GM12878 (cell line): Measurements from ENCODE around the gene ELMO3. TPM values are rescaled to one million over a fixed set of nuclear protein-coding genes. Genes with fewer than 3 reads are reported as not detected.

Experiments
- ATAC-seq: fragments of 200-7000 bp; cut with Tn5 transposase; 3 replicates; pipeline ENCODE4 v1.9.1; 2020; ENCODE audit warnings: mild to moderate bottlenecking, moderate library complexity
- BruUV-seq: library from RNA; stranded (reverse); fragments of 400-500 nt; replicated peaks from 2 replicates; lab custom pipeline; 2021; lab: Mats Ljungman, UMichigan
- CTCF ChIA-PET: fragments of 300-600 bp; sonication (Branson Sonifier 250); formaldehyde crosslinking; extraction: SDS; loops from one replicate; lab custom pipeline; 2021; ENCODE audit warnings: inconsistent platforms; lab: Yijun Ruan, JAX
- POLR2A ChIA-PET: fragments of 350-600 bp; formaldehyde crosslinking; extraction: SDS; loops from one replicate; lab custom pipeline; 2021; ENCODE audit warnings: inconsistent platforms; lab: Charles Lee
- RAD21 ChIA-PET: fragments of 300-600 bp; sonication (Branson Sonifier 250); formaldehyde crosslinking; loops from one replicate; lab custom pipeline; 2023; ENCODE audit warnings: antibody characterized with exemption; ENCODE audit not compliant: unreplicated experiment; lab: Charles Lee
- SMC1A ChIA-PET: fragments of 300-600 bp; sonication (Branson Sonifier 250); formaldehyde crosslinking; loops from one replicate; lab custom pipeline; 2023; ENCODE audit not compliant: unreplicated experiment, uncharacterized antibody; lab: Charles Lee
- DNase-seq: peaks from one replicate; pipeline ENCODE4 v3.0.0-alpha.2; 2011; ENCODE audit warnings: low read depth, low spot score
- FAIRE-seq: peaks from 3 replicates; lab custom pipeline; 2011; peaks lifted over from hg19 to GRCh38; lab: Jason Lieb, UNC
- H2AFZ ChIP-seq: 2 replicates; pipeline ENCODE4 v1.6.0; 2011; ENCODE audit warnings: low read depth, low read length, control low read depth; ENCODE audit not compliant: control insufficient read depth
- H3K27ac ChIP-seq: 2 replicates; pipeline ENCODE4 v1.5.1; 2011; ENCODE audit warnings: control low read depth; ENCODE audit not compliant: control insufficient read depth, insufficient read depth
- H3K27me3 ChIP-seq, 2 experiments: replicated peaks in 1 of 2; 2 replicates each; pipeline versions ENCODE4 v1.6.0 to v1.6.1; 2011; ENCODE audit warnings: low read length in 1 of 2; ENCODE audit not compliant: control insufficient read depth in 2 of 2, insufficient read depth in 2 of 2
- H3K36me3 ChIP-seq, 2 experiments: 2 replicates each; pipeline ENCODE4 v1.5.1; 2011; ENCODE audit warnings: low read length in 1 of 2; ENCODE audit not compliant: control insufficient read depth in 2 of 2, insufficient read depth in 2 of 2
- H3K4me1 ChIP-seq: 2 replicates; pipeline ENCODE4 v1.6.1; 2011; ENCODE audit warnings: mild to moderate bottlenecking, low read length, moderate library complexity, mixed read lengths; ENCODE audit not compliant: control insufficient read depth, insufficient read depth
- H3K4me2 ChIP-seq: 2 replicates; pipeline ENCODE4 v1.6.0; 2011; ENCODE audit warnings: control low read depth; ENCODE audit not compliant: control insufficient read depth, insufficient read depth
- H3K4me3 ChIP-seq: fragments of 200-600 bp; sonication (generic); 2 replicates; pipeline ENCODE4 v1.5.1; 2016
- H3K79me2 ChIP-seq: 2 replicates; pipeline ENCODE4 v1.6.0; 2011; ENCODE audit warnings: low read length; ENCODE audit not compliant: control insufficient read depth, insufficient read depth
- H3K9ac ChIP-seq: 2 replicates; pipeline ENCODE4 v1.8.0; 2011; ENCODE audit warnings: low read length, control low read depth, mixed read lengths; ENCODE audit not compliant: control insufficient read depth, insufficient read depth
- H3K9me3 ChIP-seq: replicated peaks from 3 replicates; pipeline ENCODE4 v1.5.1; 2011; ENCODE audit warnings: mild to moderate bottlenecking, low read length; ENCODE audit not compliant: control insufficient read depth, insufficient read depth
- H4K20me1 ChIP-seq: 2 replicates; pipeline ENCODE4 v1.6.0; 2011; ENCODE audit not compliant: control insufficient read depth, insufficient read depth
- ASH2L ChIP-seq: fragments of 300-600, 200-600 bp; sonication (generic); IDR thresholded peaks from 2 replicates; pipeline ENCODE4 v1.6.1; 2017; ENCODE audit warnings: low read depth, mild to moderate bottlenecking, borderline replicate concordance
- CHD4 ChIP-seq: fragments of 200-600 bp; sonication (generic); IDR thresholded peaks from 2 replicates; pipeline ENCODE4 v1.6.1; 2016; ENCODE audit warnings: mild to moderate bottlenecking
- CREM ChIP-seq: IDR thresholded peaks from 2 replicates; pipeline ENCODE4 v1.6.1; 2014; ENCODE audit warnings: antibody characterized with exemption, low read depth
- FOXM1 ChIP-seq: IDR thresholded peaks from 2 replicates; pipeline ENCODE4 v1.6.1; 2012; ENCODE audit warnings: low read depth, mild to moderate bottlenecking, inconsistent platforms, low read length, moderate library complexity
- HDAC6 ChIP-seq: fragments of 200-600 bp; sonication (generic); IDR thresholded peaks from one replicate; pipeline ENCODE4 v1.8.0; 2017; ENCODE audit warnings: antibody characterized with exemption; ENCODE audit not compliant: unreplicated experiment
- MYB ChIP-seq: fragments of 150-350 bp; IDR thresholded peaks from 2 replicates; pipeline ENCODE4 v1.6.1; 2014; ENCODE audit warnings: mild to moderate bottlenecking, low read depth, low read length, borderline replicate concordance
- NKRF ChIP-seq: fragments of 450-650 bp; conservative IDR thresholded peaks from 2 replicates; pipeline ENCODE4 v1.6.1; 2017; ENCODE audit warnings: mild to moderate bottlenecking, moderate library complexity
- POLR2AphosphoS5 ChIP-seq: IDR thresholded peaks from 2 replicates; pipeline ENCODE4 v1.6.1; 2011; ENCODE audit warnings: mild to moderate bottlenecking, low read length, inconsistent platforms
- POU2F2 ChIP-seq: IDR thresholded peaks from 3 replicates; pipeline ENCODE4 v1.6.1; 2011; ENCODE audit warnings: low read depth, mild to moderate bottlenecking, low read length, borderline replicate concordance
- RB1 ChIP-seq: fragments of 450-650 bp; formaldehyde crosslinking; IDR thresholded peaks from 2 replicates; pipeline ENCODE4 v1.6.1; 2017; ENCODE audit warnings: mild to moderate bottlenecking, borderline replicate concordance
- RCOR1 ChIP-seq: conservative IDR thresholded peaks from 2 replicates; pipeline ENCODE4 v1.6.1; 2012; ENCODE audit warnings: low read depth, low read length, improper control_type of control experiment
- SIN3A ChIP-seq: IDR thresholded peaks from 2 replicates; pipeline ENCODE4 v1.6.1; 2012; ENCODE audit warnings: low read depth, low read length, improper control_type of control experiment
- SMARCA5 ChIP-seq: fragments of 450-650 bp; IDR thresholded peaks from 2 replicates; pipeline ENCODE4 v1.6.1; 2017; ENCODE audit warnings: mild to moderate bottlenecking
- ZNF24 ChIP-seq: fragments of 450-650 bp; IDR thresholded peaks from 2 replicates; pipeline ENCODE4 v1.6.1; 2017; ENCODE audit warnings: antibody characterized with exemption, mild to moderate bottlenecking
- WGBS: methylation state at CpG from one replicate; pipeline ENCODE4 v1.1.6; 2016; ENCODE audit warnings: low lambda C conversion rate; ENCODE audit not compliant: insufficient replicate concordance, insufficient coverage; ENCODE audit errors: missing lambda C conversion rate; 5-methylcytosine and 5-hydroxymethylcytosine counted together
- in situ Hi-C: fragments of 300-500 bp; cut with MboI; formaldehyde crosslinking; loops from 9 replicates; pipeline ENCODE4 v1.14.3; 2018; ENCODE audit warnings: mixed read lengths
- intact Hi-C: fragments of 100-400 bp; cut with micrococcal nuclease; formaldehyde crosslinking; loops from one replicate; pipeline ENCODE4 v1.14.2; 2022; ENCODE audit not compliant: unreplicated experiment
- polyA plus RNA-seq, 11 experiments: library from polyadenylated mRNA; depleted of rRNA in 4 of 11; unstranded in 6 of 11; stranded (reverse) in 5 of 11; fragments of >200 nt; fragmentation: Nextera tagmentation in 4 of 11; fragmentation: Illumina TruSeq in 1 of 11; extraction: Ambion mirVana in 4 of 11; extraction: Trizol in 1 of 11; gene quantifications; 1 replicate in 1 of 11; 2 replicates in 10 of 11; pipeline versions ENCODE4 v1.2.1 to v1.2.3, GENCODE V29; 2011 to 2016; ENCODE audit warnings: inconsistent platforms in 2 of 11, missing spikeins in 2 of 11, low read depth in 1 of 11
- total RNA-seq, 4 experiments: library from RNA; depleted of rRNA in 3 of 4; stranded (reverse); fragments of >200 nt in 3 of 4; fragmentation: Illumina TruSeq in 1 of 4; extraction: Trizol in 1 of 4; gene quantifications; 2 replicates each; pipeline versions ENCODE4 v1.2.1 to v1.2.3, GENCODE V29; 2013 to 2021
- TF ChIP-seq, protein P1 (sequence below): fragments of 450-650 bp; IDR thresholded peaks from 2 replicates; pipeline ENCODE4 v1.6.1; 2017; ENCODE audit warnings: low read depth, mild to moderate bottlenecking, moderate library complexity

The ELMO3 gene
- total and polyA plus RNA-seq, 10 of the 15 experiments (the other 5 are each of a cell fraction or from before 2014, with no cell fraction given): 0.05 to 4.7 (median 0.96) TPM; not detected in 1

GRCh38 chr16:67183284-67183626, 15.7 kb upstream of the ELMO3 start:
- ChIA-PET RAD21 (interaction anchor here (0.6 to 2.0 kb wide), 5 partner anchors 22 to 176 kb away, joined by 3 to 6 read pairs (median 3); no protein-coding TSS in a partner anchor), SMC1A (interaction anchor here (0.8 to 1.2 kb wide), 4 partner anchors 10 to 165 kb away, joined by 3 to 4 read pairs (median 4); partner anchors contain the start of gene B3GNT9), CTCF (interaction anchor here (1.0 to 3.2 kb wide), 7 partner anchors 13 to 224 kb away, joined by 3 to 28 read pairs (median 3); partner anchors contain the start of genes FBXL8, NOL3 and TRADD), POLR2A (interaction anchor here (0.5 to 1.6 kb wide), 4 partner anchors 20 to 90 kb away, joined by 3 to 5 read pairs (median 4); partner anchors contain the start of gene FHOD1)
- peak overlapping the region; percentile 83 for H2AFZ ChIP-seq
- intact Hi-C loops: no loop called here
- no peaks in the 10 kb centered on the region for H3K9me3 ChIP-seq
- H3K27ac ChIP-seq: peak overlapping the region; percentile 84
- no peak for DNase-seq
- H3K4me1 ChIP-seq: peaks cover 6% of the 10 kb centered on the region
- H3K36me3 ChIP-seq: no peaks in the 10 kb centered on the region
- WGBS: 0% methylated on average over 11 of the region's 11 CpGs
- no TSS peak for BruUV-seq
- peaks cover 0 to 3% of the 10 kb centered on the region in 2 experiments; a peak in 2 of 4 replicates for H3K27me3 ChIP-seq
- H3K9ac ChIP-seq: peak overlapping the region; percentile 59
- peak overlapping the region; percentile 76 for H3K4me3 ChIP-seq
- H4K20me1 ChIP-seq: no peaks in the 10 kb centered on the region; the same call in 1 of the 2 replicates
- no peak for ATAC-seq
- peaks cover 5% of the 10 kb centered on the region for H3K79me2 ChIP-seq
- TF ChIP-seq HDAC6 (no peak), RCOR1 (no peak), MYB (no peak), SMARCA5 (peak; percentile 42; the same call in 1 of the 2 replicates), ASH2L (no peak), FOXM1 (no peak), ZNF24 (peak; percentile 82; the same call in 1 of the 2 replicates), POLR2AphosphoS5 (no peak), CHD4 (no peak), NKRF (peak; percentile 59; the same call in 1 of the 2 replicates), POU2F2 (peak; percentile 45; the same call in 1 of the 3 replicates), SIN3A (0 out of 2 replicates have a peak, but pooled peaks have one; percentile 2), RB1 (no peak), CREM (no peak)
- TF ChIP-seq, protein P1, sequence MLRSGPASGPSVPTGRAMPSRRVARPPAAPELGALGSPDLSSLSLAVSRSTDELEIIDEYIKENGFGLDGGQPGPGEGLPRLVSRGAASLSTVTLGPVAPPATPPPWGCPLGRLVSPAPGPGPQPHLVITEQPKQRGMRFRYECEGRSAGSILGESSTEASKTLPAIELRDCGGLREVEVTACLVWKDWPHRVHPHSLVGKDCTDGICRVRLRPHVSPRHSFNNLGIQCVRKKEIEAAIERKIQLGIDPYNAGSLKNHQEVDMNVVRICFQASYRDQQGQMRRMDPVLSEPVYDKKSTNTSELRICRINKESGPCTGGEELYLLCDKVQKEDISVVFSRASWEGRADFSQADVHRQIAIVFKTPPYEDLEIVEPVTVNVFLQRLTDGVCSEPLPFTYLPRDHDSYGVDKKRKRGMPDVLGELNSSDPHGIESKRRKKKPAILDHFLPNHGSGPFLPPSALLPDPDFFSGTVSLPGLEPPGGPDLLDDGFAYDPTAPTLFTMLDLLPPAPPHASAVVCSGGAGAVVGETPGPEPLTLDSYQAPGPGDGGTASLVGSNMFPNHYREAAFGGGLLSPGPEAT: no peak
- FAIRE-seq: no peak
- in situ Hi-C loops: no loop called here
- peak overlapping the region; percentile 84 for H3K4me2 ChIP-seq
